KMS-11 (cell line): ENCODE results near the gene ACTR8.

Source experiments
- H2AFZ ChIP-seq: fragments of 200-600 bp; sonication (generic); 2 replicates; pipeline ENCODE4 v1.6.1; 2016; ENCODE audit warnings: antibody characterized with exemption, mixed run types, low read depth
- H3K27ac ChIP-seq: fragments of 200-600 bp; sonication (generic); 2 replicates; pipeline ENCODE4 v1.6.1; 2016; ENCODE audit warnings: mild to moderate bottlenecking, mixed run types
- H3K27me3 ChIP-seq: fragments of 200-600 bp; sonication (generic); 2 replicates; pipeline ENCODE4 v1.6.1; 2017; ENCODE audit warnings: mild to moderate bottlenecking, low read depth, mixed run types, moderate library complexity; ENCODE audit not compliant: insufficient read depth
- H3K36me3 ChIP-seq: fragments of 200-600 bp; sonication (generic); 2 replicates; pipeline ENCODE4 v1.6.1; 2017; ENCODE audit warnings: mild to moderate bottlenecking, mixed run types; ENCODE audit not compliant: insufficient read depth
- H3K4me1 ChIP-seq: fragments of 200-600 bp; sonication (generic); 2 replicates; pipeline ENCODE4 v1.6.1; 2016; ENCODE audit warnings: mild to moderate bottlenecking, low read depth, mixed run types; ENCODE audit not compliant: poor library complexity, severe bottlenecking
- H3K4me2 ChIP-seq: fragments of 200-600 bp; sonication (generic); 2 replicates; pipeline ENCODE4 v1.7.0; 2016; ENCODE audit warnings: mild to moderate bottlenecking, mixed run types
- H3K4me3 ChIP-seq: fragments of 200-600 bp; sonication (generic); IDR thresholded peaks from 2 replicates; pipeline ENCODE4 v1.6.1; 2017; ENCODE audit warnings: low read depth, low read length, mixed read lengths; ENCODE audit not compliant: insufficient read depth
- H3K79me2 ChIP-seq: fragments of 200-600 bp; sonication (generic); 2 replicates; pipeline ENCODE4 v1.6.1; 2016; ENCODE audit warnings: low read depth, mixed run types; ENCODE audit not compliant: insufficient read depth
- H3K9ac ChIP-seq: fragments of 200-600 bp; sonication (generic); 2 replicates; pipeline ENCODE4 v1.6.1; 2016; ENCODE audit warnings: mild to moderate bottlenecking, mixed run types
- H4K20me1 ChIP-seq: fragments of 200-600 bp; sonication (generic); 2 replicates; pipeline ENCODE4 v1.6.1; 2016; ENCODE audit warnings: mild to moderate bottlenecking, mixed run types; ENCODE audit not compliant: insufficient read depth
- TF ChIP-seq, protein P1 (sequence below): fragments of 200-600 bp; sonication (generic); conservative IDR thresholded peaks from 2 replicates; pipeline ENCODE4 v1.6.1; 2017; ENCODE audit warnings: low read depth, mild to moderate bottlenecking, antibody characterized with exemption, low read length, moderate library complexity, mixed read lengths

ACTR8 gene

DNA sequence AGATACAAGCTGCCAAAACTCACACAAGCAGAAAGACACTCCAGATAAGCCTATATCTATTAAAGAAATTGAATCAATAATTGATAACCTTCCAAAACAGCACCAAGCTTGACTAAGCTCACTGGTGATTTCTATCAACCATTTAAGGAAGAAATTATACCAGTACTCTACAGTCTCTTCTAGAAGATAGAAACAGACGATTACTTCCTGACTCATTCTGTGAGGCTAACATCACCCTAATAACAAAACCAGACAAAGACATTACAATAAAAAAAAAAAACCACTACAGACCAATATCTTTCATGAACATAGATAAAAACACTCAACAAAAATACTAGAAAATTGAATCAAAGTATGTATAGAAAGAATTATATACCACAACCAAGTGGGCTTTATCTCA is 55.9 kb downstream of the ACTR8 start:
- Histone ChIP-seq H3K4me3 (no peak overlapping the region), H3K27ac (no peak overlapping the region), H4K20me1 (no peaks in the 10 kb centered on the region), H3K4me2 (no peak overlapping the region), H3K4me1 (no peaks in the 10 kb centered on the region), H3K79me2 (no peaks in the 10 kb centered on the region), H3K9ac (no peak overlapping the region), H3K27me3 (no peaks in the 10 kb centered on the region), H3K36me3 (no peaks in the 10 kb centered on the region), H2AFZ (no peak overlapping the region)
- TF ChIP-seq, protein P1, sequence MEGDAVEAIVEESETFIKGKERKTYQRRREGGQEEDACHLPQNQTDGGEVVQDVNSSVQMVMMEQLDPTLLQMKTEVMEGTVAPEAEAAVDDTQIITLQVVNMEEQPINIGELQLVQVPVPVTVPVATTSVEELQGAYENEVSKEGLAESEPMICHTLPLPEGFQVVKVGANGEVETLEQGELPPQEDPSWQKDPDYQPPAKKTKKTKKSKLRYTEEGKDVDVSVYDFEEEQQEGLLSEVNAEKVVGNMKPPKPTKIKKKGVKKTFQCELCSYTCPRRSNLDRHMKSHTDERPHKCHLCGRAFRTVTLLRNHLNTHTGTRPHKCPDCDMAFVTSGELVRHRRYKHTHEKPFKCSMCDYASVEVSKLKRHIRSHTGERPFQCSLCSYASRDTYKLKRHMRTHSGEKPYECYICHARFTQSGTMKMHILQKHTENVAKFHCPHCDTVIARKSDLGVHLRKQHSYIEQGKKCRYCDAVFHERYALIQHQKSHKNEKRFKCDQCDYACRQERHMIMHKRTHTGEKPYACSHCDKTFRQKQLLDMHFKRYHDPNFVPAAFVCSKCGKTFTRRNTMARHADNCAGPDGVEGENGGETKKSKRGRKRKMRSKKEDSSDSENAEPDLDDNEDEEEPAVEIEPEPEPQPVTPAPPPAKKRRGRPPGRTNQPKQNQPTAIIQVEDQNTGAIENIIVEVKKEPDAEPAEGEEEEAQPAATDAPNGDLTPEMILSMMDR = no peak

DNA sequence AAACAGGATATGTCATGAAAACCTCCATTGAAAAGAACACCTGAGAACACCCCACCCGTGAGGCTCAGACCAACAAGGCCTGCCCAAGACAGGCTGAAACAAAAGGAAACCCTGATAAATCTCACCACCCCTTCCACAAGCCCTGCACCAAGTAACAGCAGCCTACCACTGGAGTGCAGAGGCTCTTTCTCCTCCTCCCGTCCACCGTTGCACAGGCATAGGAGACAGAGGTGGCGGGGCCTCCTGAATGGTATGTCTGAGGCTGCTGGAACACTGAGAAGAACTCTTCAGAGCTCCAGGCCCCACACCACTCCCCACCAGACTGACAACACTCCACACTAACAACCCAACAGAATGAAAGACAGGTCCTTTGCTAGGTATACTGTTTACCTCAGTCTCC is 57.2 kb downstream of the ACTR8 start:
- no peak overlapping the region for H3K4me3 ChIP-seq
- no peaks in the 10 kb centered on the region for H3K4me1 ChIP-seq
- H3K27ac ChIP-seq = no peak overlapping the region
- no peaks in the 10 kb centered on the region for H4K20me1 ChIP-seq
- no peak overlapping the region for H3K9ac ChIP-seq
- H3K27me3 ChIP-seq = no peaks in the 10 kb centered on the region
- H3K36me3 ChIP-seq = no peaks in the 10 kb centered on the region
- H3K4me2 ChIP-seq = no peak overlapping the region
- no peak overlapping the region for H2AFZ ChIP-seq
- TF ChIP-seq, protein P1 = no peak
- no peaks in the 10 kb centered on the region for H3K79me2 ChIP-seq

DNA sequence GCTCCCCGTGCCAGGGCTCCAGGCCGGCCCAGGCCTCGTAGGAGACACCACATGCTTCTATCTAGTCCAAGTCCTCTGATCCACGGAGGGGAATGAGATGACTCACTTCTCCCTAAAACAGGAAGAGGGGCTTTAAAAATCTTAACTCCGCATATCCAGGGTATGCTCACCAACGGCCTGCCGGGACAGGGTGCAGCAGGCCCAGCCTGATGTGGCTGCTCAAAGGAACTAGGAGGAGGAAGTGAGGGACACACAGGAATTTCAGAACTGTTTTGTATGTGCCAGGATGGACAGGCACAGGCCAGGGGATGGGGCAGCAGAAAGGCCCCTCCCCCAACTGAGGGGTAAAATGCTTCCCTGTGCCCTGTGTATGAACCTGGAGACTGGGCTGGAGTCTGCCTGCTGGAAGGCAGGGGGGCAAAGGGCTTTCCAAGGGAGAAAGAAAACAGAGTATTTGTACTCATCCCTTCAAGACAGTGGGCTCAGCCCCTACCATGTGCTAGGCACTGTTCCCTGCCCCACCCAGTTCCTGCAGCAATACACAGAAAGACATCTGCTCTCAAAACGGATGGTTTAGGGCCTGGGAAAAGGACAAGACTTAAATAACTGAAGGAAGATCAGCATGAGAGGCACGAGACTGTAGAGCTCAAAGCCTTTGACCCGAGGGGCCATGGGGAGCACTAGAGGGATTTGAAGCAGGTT is 57.8 kb downstream of the ACTR8 start:
- Histone ChIP-seq H3K79me2 (no peaks in the 10 kb centered on the region), H3K4me2 (no peak overlapping the region), H3K27ac (no peak overlapping the region), H3K4me1 (no peaks in the 10 kb centered on the region), H2AFZ (no peak overlapping the region), H3K36me3 (no peaks in the 10 kb centered on the region), H3K27me3 (no peaks in the 10 kb centered on the region), H3K4me3 (no peak overlapping the region), H3K9ac (no peak overlapping the region), H4K20me1 (no peaks in the 10 kb centered on the region)
- TF ChIP-seq, protein P1 = no peak

DNA sequence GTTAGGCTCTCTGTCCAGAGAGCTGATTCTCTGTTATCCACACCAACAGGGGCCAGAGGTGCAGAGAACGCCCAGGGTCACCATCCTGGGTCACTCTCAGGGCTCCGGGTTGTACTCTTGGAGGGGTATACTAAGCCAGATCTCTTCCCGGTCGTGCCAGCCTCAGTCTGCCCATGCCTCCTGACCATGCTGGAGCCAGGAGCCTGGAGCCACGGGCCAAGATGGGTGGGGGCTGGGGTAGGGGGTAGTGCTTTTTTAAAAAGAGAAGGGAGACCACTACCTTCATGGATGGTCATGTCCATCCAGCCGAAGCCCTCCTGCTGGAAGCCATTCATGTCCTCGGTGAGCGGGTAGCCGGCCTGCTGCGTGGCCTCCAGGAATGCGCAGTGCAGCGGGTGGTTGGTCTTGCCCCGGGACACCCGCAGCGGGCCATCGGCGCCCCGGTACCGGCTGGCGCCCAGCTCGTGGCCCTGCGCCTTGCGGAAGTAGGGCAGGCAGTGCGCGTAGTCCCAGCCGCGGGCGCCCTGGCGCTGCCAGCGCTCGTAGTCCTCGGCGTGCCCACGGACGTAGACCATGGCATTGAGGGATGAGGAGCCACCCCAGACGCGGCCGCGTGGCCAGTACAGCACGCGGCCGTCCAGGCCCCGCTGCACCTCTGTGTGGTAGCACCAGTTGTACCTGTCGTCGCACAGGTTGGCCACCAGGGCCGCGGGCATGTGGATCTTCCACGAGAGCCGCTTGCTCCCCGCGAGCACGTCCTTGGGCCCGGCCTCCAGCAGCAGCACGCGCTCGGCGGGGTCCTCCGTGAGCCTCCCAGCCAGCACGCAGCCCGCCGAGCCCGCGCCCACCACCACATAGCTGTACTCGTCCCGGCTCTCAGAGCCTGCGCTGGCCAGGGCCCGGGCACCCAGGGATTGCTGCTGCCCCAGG is 58.7 kb downstream of the ACTR8 start:
- no peaks in the 10 kb centered on the region for H3K79me2 ChIP-seq
- no peaks in the 10 kb centered on the region for H3K36me3 ChIP-seq
- TF ChIP-seq, protein P1 = no peak

More for the DNA sequence above, 58.7 kb downstream of the ACTR8 start:
- no peaks in the 10 kb centered on the region for H4K20me1 ChIP-seq
- no peaks in the 10 kb centered on the region for H3K27me3 ChIP-seq
- H3K4me2 ChIP-seq = no peak overlapping the region
- H2AFZ ChIP-seq = no peak overlapping the region
- H3K9ac ChIP-seq = no peak overlapping the region
- no peak overlapping the region for H3K4me3 ChIP-seq
- no peak overlapping the region for H3K27ac ChIP-seq
- no peaks in the 10 kb centered on the region for H3K4me1 ChIP-seq
